ENCODE results near the gene RACGAP1. TPM values are rescaled to one million over a fixed set of nuclear protein-coding genes. Genes with fewer than 3 reads are reported as not detected.

RACGAP1 gene
- total RNA-seq, 2 experiments from 2014 or later = 3.0 to 3.3 TPM

DNA sequence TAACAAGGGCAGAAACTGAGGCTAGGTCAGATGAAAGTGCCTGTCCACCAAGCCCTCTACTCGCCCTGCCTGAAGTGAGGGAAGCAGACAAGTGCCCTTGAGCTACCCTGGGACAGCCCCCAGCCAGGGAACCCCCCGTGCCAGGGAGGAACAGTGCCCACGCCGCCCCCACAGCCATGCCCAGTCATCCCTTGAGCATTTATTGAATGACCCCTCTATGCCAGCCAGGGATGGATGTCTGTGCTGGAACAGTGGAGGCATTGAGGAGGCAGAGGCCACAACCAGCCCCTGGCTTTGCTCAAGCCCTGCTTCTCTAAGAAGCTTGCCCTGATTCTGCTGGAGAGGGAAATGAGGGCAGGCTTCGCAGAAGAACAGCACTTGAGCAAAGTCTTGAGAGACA lies 56.3 kb downstream of the RACGAP1 start:
- CTCF ChIA-PET = interaction anchor here (2.4 kb wide), 1 partner anchor 86 kb away, joined by 36 read pairs; no protein-coding TSS in a partner anchor
- peaks cover 30% of the 10 kb centered on the region for H3K27me3 Mint-ChIP-seq
- peaks cover 19 to 29% of the 10 kb centered on the region in 2 experiments for H3K27me3 ChIP-seq (ENCODE audit: control insufficient read depth in 1 of 2, insufficient read depth in 2 of 2, low read length in 2 of 2)
- H3K36me3 ChIP-seq (ENCODE audit: insufficient read depth, low read length) = no peaks in the 10 kb centered on the region
- no peaks in the 10 kb centered on the region for H3K9me3 Mint-ChIP-seq
- TF ChIP-seq, protein P1, sequence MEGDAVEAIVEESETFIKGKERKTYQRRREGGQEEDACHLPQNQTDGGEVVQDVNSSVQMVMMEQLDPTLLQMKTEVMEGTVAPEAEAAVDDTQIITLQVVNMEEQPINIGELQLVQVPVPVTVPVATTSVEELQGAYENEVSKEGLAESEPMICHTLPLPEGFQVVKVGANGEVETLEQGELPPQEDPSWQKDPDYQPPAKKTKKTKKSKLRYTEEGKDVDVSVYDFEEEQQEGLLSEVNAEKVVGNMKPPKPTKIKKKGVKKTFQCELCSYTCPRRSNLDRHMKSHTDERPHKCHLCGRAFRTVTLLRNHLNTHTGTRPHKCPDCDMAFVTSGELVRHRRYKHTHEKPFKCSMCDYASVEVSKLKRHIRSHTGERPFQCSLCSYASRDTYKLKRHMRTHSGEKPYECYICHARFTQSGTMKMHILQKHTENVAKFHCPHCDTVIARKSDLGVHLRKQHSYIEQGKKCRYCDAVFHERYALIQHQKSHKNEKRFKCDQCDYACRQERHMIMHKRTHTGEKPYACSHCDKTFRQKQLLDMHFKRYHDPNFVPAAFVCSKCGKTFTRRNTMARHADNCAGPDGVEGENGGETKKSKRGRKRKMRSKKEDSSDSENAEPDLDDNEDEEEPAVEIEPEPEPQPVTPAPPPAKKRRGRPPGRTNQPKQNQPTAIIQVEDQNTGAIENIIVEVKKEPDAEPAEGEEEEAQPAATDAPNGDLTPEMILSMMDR (IDR thresholded peaks at IDR 0.05) = no peak
- peaks cover 17% of the 10 kb centered on the region for H3K4me1 ChIP-seq (ENCODE audit: insufficient read depth, low read length)
- H3K4me1 Mint-ChIP-seq (ENCODE audit: low read depth) = peaks cover 5% of the 10 kb centered on the region
- DNase-seq (no peak), ATAC-seq (ENCODE audit: poor library complexity) (no peak)
- H3K4me3 ChIP-seq (ENCODE audit: low read length) = no peak overlapping the region
- no peak overlapping the region for H3K27ac ChIP-seq (ENCODE audit: low read depth in 1 of 2, low read length in 2 of 2)
- H3K27ac Mint-ChIP-seq = no peak overlapping the region
- no peak overlapping the region for H3K4me3 Mint-ChIP-seq
- peaks cover 0 to 4% of the 10 kb centered on the region in 2 experiments for H3K9me3 ChIP-seq (ENCODE audit: control insufficient read depth in 1 of 2, insufficient read depth in 1 of 2, low read length in 2 of 2)
- no peaks in the 10 kb centered on the region for H3K36me3 Mint-ChIP-seq (ENCODE audit: low read depth)
- intact Hi-C loops (cut with DNase I, micrococcal nuclease) = loop anchor here in 1 of 2 experiments (5.0 kb wide), 1 partner anchor 208 kb away; no protein-coding TSS in a partner anchor
- POLR2A ChIA-PET = no interaction called here

DNA sequence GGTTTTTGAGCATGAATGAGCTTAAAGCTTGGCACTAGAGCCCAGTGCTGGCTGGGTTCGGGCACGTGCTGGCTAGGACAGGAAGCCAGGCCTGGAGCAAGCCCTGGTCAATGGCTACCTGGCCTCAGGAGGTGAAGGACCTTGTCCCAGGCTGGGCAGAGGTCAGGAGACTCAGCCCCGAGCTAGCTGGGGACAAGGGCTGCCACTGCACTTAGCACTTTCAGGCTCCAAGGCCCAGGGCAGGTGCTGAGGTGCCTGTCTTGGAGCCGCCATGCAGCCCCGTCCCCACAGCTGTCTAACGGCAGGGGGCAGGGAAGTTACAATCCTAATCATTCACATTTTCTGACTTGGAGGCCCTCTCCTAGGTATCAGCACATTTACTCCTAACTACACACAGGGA lies 56.8 kb downstream of the RACGAP1 start:
- no peak overlapping the region for H3K27ac Mint-ChIP-seq
- CTCF ChIA-PET = interaction anchor here (1.5 to 3.1 kb wide), 6 partner anchors 15 to 102 kb away, joined by 7 to 36 read pairs (median 14); partner anchors contain the start of gene RACGAP1
- H3K4me3 ChIP-seq (ENCODE audit: low read length) = no peak overlapping the region
- no peak overlapping the region for H3K4me3 Mint-ChIP-seq
- H3K4me1 ChIP-seq (ENCODE audit: insufficient read depth, low read length) = peaks cover 17% of the 10 kb centered on the region
- H3K27me3 Mint-ChIP-seq = peaks cover 36% of the 10 kb centered on the region
- H3K4me1 Mint-ChIP-seq (ENCODE audit: low read depth) = peaks cover 5% of the 10 kb centered on the region
- H3K36me3 Mint-ChIP-seq (ENCODE audit: low read depth) = no peaks in the 10 kb centered on the region
- H3K9me3 ChIP-seq (ENCODE audit: control insufficient read depth in 1 of 2, insufficient read depth in 1 of 2, low read length in 2 of 2) = peaks cover 0 to 4% of the 10 kb centered on the region in 2 experiments
- peaks cover 19 to 35% of the 10 kb centered on the region in 2 experiments for H3K27me3 ChIP-seq (ENCODE audit: control insufficient read depth in 1 of 2, insufficient read depth in 2 of 2, low read length in 2 of 2)
- ATAC-seq (ENCODE audit: poor library complexity) (no peak), DNase-seq (no peak)
- POLR2A ChIA-PET = interaction anchor here (1.5 kb wide), 1 partner anchor 87 kb away, joined by 7 read pairs; no protein-coding TSS in a partner anchor
- no peaks in the 10 kb centered on the region for H3K36me3 ChIP-seq (ENCODE audit: insufficient read depth, low read length)
- TF ChIP-seq, protein P1 (IDR thresholded peaks at IDR 0.05) = no peak
- H3K9me3 Mint-ChIP-seq = no peaks in the 10 kb centered on the region
- no peak overlapping the region for H3K27ac ChIP-seq (ENCODE audit: low read depth in 1 of 2, low read length in 2 of 2)
- intact Hi-C loops (cut with DNase I, micrococcal nuclease) = loop anchor here in 1 of 2 experiments (5.0 kb wide), 1 partner anchor 209 kb away; no protein-coding TSS in a partner anchor

DNA sequence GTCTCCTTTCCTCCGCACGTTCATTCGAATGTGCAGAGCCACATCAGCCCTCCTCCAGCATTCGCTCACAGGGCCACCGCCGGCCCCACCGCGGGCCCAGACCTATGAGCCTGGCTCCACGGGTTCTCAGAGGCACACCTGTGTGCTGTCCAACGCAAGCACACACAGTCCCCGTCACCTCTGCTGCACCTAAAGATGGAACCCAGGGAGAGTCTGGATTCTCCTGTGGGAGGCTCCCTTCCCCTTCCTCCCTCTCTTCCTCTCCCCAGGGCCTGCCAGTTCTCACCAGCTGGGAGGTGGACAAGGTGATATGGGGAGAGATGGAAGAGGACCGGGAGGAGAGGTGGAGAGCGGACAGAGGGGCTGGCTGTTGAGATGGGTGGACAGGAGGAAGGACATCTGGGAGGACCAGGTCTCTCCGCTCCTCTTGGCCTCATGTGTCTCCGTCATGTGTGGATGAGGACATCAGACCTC lies 57.5 kb downstream of the RACGAP1 start:
- H3K4me1 Mint-ChIP-seq (ENCODE audit: low read depth) = peaks cover 5% of the 10 kb centered on the region
- peak; percentile 15 for ATAC-seq (ENCODE audit: poor library complexity)
- Histone ChIP-seq H3K27me3 (ENCODE audit: control insufficient read depth in 1 of 2, insufficient read depth in 2 of 2, low read length in 2 of 2) (peaks cover 22 to 41% of the 10 kb centered on the region in 2 experiments), H3K27ac (ENCODE audit: low read depth in 1 of 2, low read length in 2 of 2) (no peak overlapping the region), H3K4me3 (ENCODE audit: low read length) (peak overlapping the region; percentile 57), H3K4me1 (ENCODE audit: insufficient read depth, low read length) (peaks cover 17% of the 10 kb centered on the region), H3K9me3 (ENCODE audit: control insufficient read depth in 1 of 2, insufficient read depth in 1 of 2, low read length in 2 of 2) (peaks cover 0 to 7% of the 10 kb centered on the region in 2 experiments), H3K36me3 (ENCODE audit: insufficient read depth, low read length) (no peaks in the 10 kb centered on the region)
- H3K4me3 Mint-ChIP-seq = no peak overlapping the region
- no peak for DNase-seq
- ChIA-PET POLR2A (interaction anchor here (0.9 to 1.5 kb wide), 3 partner anchors 22 to 145 kb away, joined by 3 to 7 read pairs (median 6); partner anchors contain the start of gene COX14), CTCF (interaction anchor here (0.8 to 3.1 kb wide), 29 partner anchors 9 to 435 kb away, joined by 3 to 36 read pairs (median 6); partner anchors contain the start of genes COX14, RACGAP1, SMARCD1 and TMBIM6)
- intact Hi-C loops (cut with DNase I, micrococcal nuclease) = loop anchor here (1.0 to 5.0 kb wide), 3 partner anchors 88 to 209 kb away; no protein-coding TSS in a partner anchor
- TF ChIP-seq, protein P1 (IDR thresholded peaks at IDR 0.05) = no peak
- no peaks in the 10 kb centered on the region for H3K36me3 Mint-ChIP-seq (ENCODE audit: low read depth)
- peaks cover 41% of the 10 kb centered on the region for H3K27me3 Mint-ChIP-seq
- no peaks in the 10 kb centered on the region for H3K9me3 Mint-ChIP-seq
- no peak overlapping the region for H3K27ac Mint-ChIP-seq

All from CD4-positive, alpha-beta T cell (primary cell).